NCI-H748 (cell line): ENCODE measurements around the gene ZNF816.
"Not testable (repeated sequence)": the region's sequence is repeated elsewhere in the genome, so short reads cannot be mapped to it uniquely, and the experiment has no call there.

Experiments
- DNase-seq: peaks from one replicate; lab custom pipeline; 2025; ENCODE audit not compliant: unreplicated experiment; lab: John Stamatoyannopoulos, UW

ZNF816 gene

GRCh38 chr19:52961981-52962380 lies 700 bp downstream of the ZNF816 start:
- DNase-seq, result no peak

GRCh38 chr19:52959613-52960295 lies 2.9 kb downstream of the ZNF816 start:
- DNase-seq, result no peak

- DNase-seq, result no peak
Measured at GRCh38 chr19:52957591-52957990, 5.1 kb downstream of the ZNF816 start.

GRCh38 chr19:52956917-52957316 lies 5.8 kb downstream of the ZNF816 start:
- no peak for DNase-seq

GRCh38 chr19:52949422-52949821 lies 13.3 kb downstream of the ZNF816 start:
- no peak for DNase-seq

- DNase-seq, result no peak
Measured at GRCh38 chr19:52948025-52948770, 14.5 kb downstream of the ZNF816 start.

- no peak for DNase-seq
Measured at GRCh38 chr19:52946322-52947310, 16.1 kb downstream of the ZNF816 start.

- no peak for DNase-seq
Measured at GRCh38 chr19:52945652-52946321, 16.9 kb downstream of the ZNF816 start.

- peak; percentile 81 for DNase-seq
Measured at GRCh38 chr19:52944703-52945493, 17.8 kb downstream of the ZNF816 start.

GRCh38 chr19:52943884-52944643 lies 18.6 kb downstream of the ZNF816 start:
- DNase-seq, result no peak

GRCh38 chr19:52943134-52943883 lies 19.4 kb downstream of the ZNF816 start:
- DNase-seq, result no peak

- peak; percentile 88 for DNase-seq
Measured at GRCh38 chr19:52942386-52943133, 20.1 kb downstream of the ZNF816 start.

GRCh38 chr19:52941941-52942385 lies 20.7 kb downstream of the ZNF816 start:
- DNase-seq, result peak; percentile 65

- peak; percentile 47 for DNase-seq
Measured at GRCh38 chr19:52941523-52941922, 21.2 kb downstream of the ZNF816 start.

- not testable (repeated sequence) for DNase-seq
Measured at GRCh38 chr19:52940905-52941304, 21.8 kb downstream of the ZNF816 start.

GRCh38 chr19:52938761-52939160 lies 23.9 kb downstream of the ZNF816 start:
- no peak for DNase-seq

- no peak for DNase-seq
Measured at GRCh38 chr19:52936954-52937325, 25.7 kb downstream of the ZNF816 start.
